ENCODE data around the gene LIPT2.

Gene LIPT2

GRCh38 chr11:74447720-74448119, 45.8 kb downstream of the LIPT2 start:
- Histone ChIP-seq H3K4me2 (ENCODE audit: low read depth, low read length) (no peak overlapping the region), H3K27me3 (replicated peaks; ENCODE audit: insufficient read depth, low read length) (no peaks in the 10 kb centered on the region), H3K9me2 (replicated peaks; ENCODE audit: insufficient read depth, low read length) (no peaks in the 10 kb centered on the region), H3K27ac (ENCODE audit: low read length) (no peak overlapping the region), H3K4me1 (ENCODE audit: low read length) (no peaks in the 10 kb centered on the region), H3K9ac (ENCODE audit: low read length) (no peak overlapping the region), H3F3A (ENCODE audit: insufficient read depth, low read length) (no peaks in the 10 kb centered on the region), H4K20me1 (ENCODE audit: insufficient read depth, low read length) (no peaks in the 10 kb centered on the region), H3K9me3 (replicated peaks; ENCODE audit: insufficient read depth, low read length) (no peaks in the 10 kb centered on the region), H3K79me2 (ENCODE audit: low read length) (no peaks in the 10 kb centered on the region), H3K36me3 (replicated peaks; ENCODE audit: insufficient read depth, low read length) (no peaks in the 10 kb centered on the region), H2AFZ (ENCODE audit: low read length) (no peak overlapping the region), H3K4me3 (ENCODE audit: low read length) (no peak overlapping the region)
- TF ChIP-seq EZH2phosphoT487 (IDR thresholded peaks at IDR 0.05; ENCODE audit: low read length), result no peak
- no peak for TF ChIP-seq EZH2 (optimal IDR thresholded peaks at IDR 0.05; ENCODE audit: low read depth, low read length)
- TF ChIP-seq CTCF (IDR thresholded peaks at IDR 0.05; ENCODE audit: low read length), result no peak
- no peak for DNase-seq

- Histone ChIP-seq H3K4me3 (ENCODE audit: low read length) (no peak overlapping the region), H4K20me1 (ENCODE audit: insufficient read depth, low read length) (no peaks in the 10 kb centered on the region), H3K4me1 (ENCODE audit: low read length) (no peaks in the 10 kb centered on the region), H3K4me2 (ENCODE audit: low read depth, low read length) (no peak overlapping the region), H3K79me2 (ENCODE audit: low read length) (no peaks in the 10 kb centered on the region), H3K27ac (ENCODE audit: low read length) (no peak overlapping the region), H3F3A (ENCODE audit: insufficient read depth, low read length) (no peaks in the 10 kb centered on the region), H3K27me3 (replicated peaks; ENCODE audit: insufficient read depth, low read length) (no peaks in the 10 kb centered on the region), H3K36me3 (replicated peaks; ENCODE audit: insufficient read depth, low read length) (no peaks in the 10 kb centered on the region), H3K9me3 (replicated peaks; ENCODE audit: insufficient read depth, low read length) (no peaks in the 10 kb centered on the region), H3K9ac (ENCODE audit: low read length) (no peak overlapping the region), H3K9me2 (replicated peaks; ENCODE audit: insufficient read depth, low read length) (no peaks in the 10 kb centered on the region), H2AFZ (ENCODE audit: low read length) (no peak overlapping the region)
- no peak for DNase-seq
- no peak for TF ChIP-seq EZH2 (optimal IDR thresholded peaks at IDR 0.05; ENCODE audit: low read depth, low read length)
- no peak for TF ChIP-seq CTCF (IDR thresholded peaks at IDR 0.05; ENCODE audit: low read length)
- TF ChIP-seq EZH2phosphoT487 (IDR thresholded peaks at IDR 0.05; ENCODE audit: low read length), result no peak
Measured at GRCh38 chr11:74446532-74446938, 47.0 kb downstream of the LIPT2 start.

GRCh38 chr11:74444173-74444826, 49.2 kb downstream of the LIPT2 start:
- DNase-seq, result no peak

More at GRCh38 chr11:74444173-74444826, 49.2 kb downstream of the LIPT2 start:
- H2AFZ ChIP-seq (ENCODE audit: low read length), result no peak overlapping the region
- no peaks in the 10 kb centered on the region for H3K36me3 ChIP-seq (replicated peaks; ENCODE audit: insufficient read depth, low read length)
- H3K27ac ChIP-seq (ENCODE audit: low read length), result no peak overlapping the region
- H3K9me2 ChIP-seq (replicated peaks; ENCODE audit: insufficient read depth, low read length), result no peaks in the 10 kb centered on the region
- H3K9ac ChIP-seq (ENCODE audit: low read length), result no peak overlapping the region
- H3K79me2 ChIP-seq (ENCODE audit: low read length), result no peaks in the 10 kb centered on the region
- no peak overlapping the region for H3K4me2 ChIP-seq (ENCODE audit: low read depth, low read length)
- no peaks in the 10 kb centered on the region for H3K4me1 ChIP-seq (ENCODE audit: low read length)
- no peaks in the 10 kb centered on the region for H4K20me1 ChIP-seq (ENCODE audit: insufficient read depth, low read length)
- no peaks in the 10 kb centered on the region for H3F3A ChIP-seq (ENCODE audit: insufficient read depth, low read length)
- H3K4me3 ChIP-seq (ENCODE audit: low read length), result no peak overlapping the region
- no peaks in the 10 kb centered on the region for H3K9me3 ChIP-seq (replicated peaks; ENCODE audit: insufficient read depth, low read length)
- TF ChIP-seq EZH2phosphoT487 (IDR thresholded peaks at IDR 0.05; ENCODE audit: low read length) (no peak), CTCF (IDR thresholded peaks at IDR 0.05; ENCODE audit: low read length) (no peak), EZH2 (optimal IDR thresholded peaks at IDR 0.05; ENCODE audit: low read depth, low read length) (no peak)
- no peaks in the 10 kb centered on the region for H3K27me3 ChIP-seq (replicated peaks; ENCODE audit: insufficient read depth, low read length)
